NCI-H1436 (cell line): ENCODE results near the gene BNIP3.

Source experiments
- DNase-seq: peaks from one replicate; lab custom pipeline; 2025; lab: John Stamatoyannopoulos, UW

Gene BNIP3, protein sequence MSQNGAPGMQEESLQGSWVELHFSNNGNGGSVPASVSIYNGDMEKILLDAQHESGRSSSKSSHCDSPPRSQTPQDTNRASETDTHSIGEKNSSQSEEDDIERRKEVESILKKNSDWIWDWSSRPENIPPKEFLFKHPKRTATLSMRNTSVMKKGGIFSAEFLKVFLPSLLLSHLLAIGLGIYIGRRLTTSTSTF

DNA sequence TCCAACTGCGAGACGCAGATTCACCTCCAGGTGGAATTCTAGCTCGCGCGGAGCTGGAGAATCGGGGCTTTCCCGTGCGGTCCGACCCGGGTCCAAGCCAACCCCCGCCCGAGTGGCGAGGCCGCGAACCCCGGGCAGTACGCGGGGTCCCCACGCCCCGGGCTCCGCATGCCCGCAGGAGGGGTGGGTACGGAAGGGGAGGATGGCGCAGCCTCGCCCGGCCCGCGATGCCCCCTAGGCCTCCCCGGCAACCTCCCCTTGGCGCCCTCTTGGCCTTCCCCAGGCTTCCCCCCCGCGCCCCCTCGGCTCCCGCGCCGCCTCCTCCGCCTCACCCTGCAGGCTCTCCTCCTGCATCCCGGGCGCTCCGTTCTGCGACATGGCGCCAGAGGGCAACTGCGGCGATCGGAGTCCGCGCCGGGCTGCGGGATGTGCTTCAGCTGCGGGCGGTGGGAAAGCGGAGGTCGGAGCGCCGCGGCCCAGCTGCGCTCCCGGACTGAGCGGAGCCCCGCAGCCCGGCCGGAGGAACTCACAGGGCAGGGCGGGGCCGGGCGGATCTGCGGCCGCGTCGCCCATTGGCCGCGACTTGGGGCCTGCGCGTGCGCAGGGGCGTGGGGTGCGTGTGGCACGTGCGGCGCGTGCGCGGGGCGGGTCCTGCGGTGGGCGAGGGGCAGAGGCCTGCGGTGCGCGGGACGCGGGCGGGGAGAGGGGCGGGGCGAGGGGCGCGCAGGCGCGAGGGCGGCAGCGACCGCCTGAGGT is at the start of gene BNIP3:
Gene BNIP3, minus strand, starts transcription at position 495 of the 756 bp plus-strand sequence. Its CDS starts 117 bp downstream, at position 378.
- DNase-seq: peak; percentile 97

DNA sequence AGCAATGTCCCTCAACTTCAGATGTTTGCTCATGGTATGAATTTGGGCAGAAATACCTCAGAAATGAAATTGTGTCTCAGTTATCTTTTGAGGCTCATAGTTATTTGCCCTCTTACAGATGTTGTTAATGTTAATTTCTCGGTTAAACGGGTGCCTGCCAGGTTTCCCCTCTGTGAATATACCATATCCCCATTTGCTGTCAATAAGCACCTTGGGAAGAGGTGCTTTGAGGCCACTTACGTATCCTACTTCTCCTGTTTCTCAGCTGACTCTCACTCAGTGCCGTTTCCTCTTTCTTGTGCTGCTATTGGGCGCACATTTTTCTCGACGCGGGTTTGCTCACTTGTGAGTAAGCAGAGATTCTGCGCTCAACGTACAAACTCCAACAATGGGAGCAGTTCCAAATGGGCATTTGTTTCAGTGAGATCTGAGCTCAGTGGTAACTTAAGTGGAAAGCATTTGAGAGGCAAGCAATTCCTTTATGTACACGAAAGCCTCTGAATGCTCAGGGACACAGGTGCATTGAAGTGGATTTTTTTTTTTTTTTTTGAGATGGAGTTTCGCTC is 49.3 kb upstream of the BNIP3 start:
- DNase-seq: peak; percentile 58

- no peak for DNase-seq
Measured at GRCh38 chr10:132028706-132029105, 47.0 kb upstream of the BNIP3 start.

- no peak for DNase-seq
Measured at GRCh38 chr10:132027423-132027983, 45.8 kb upstream of the BNIP3 start.

GRCh38 chr10:132023092-132023811 is 41.5 kb upstream of the BNIP3 start:
- DNase-seq: peak; percentile 71

- DNase-seq: no peak
Measured at GRCh38 chr10:132022241-132022640, 40.5 kb upstream of the BNIP3 start.

DNA sequence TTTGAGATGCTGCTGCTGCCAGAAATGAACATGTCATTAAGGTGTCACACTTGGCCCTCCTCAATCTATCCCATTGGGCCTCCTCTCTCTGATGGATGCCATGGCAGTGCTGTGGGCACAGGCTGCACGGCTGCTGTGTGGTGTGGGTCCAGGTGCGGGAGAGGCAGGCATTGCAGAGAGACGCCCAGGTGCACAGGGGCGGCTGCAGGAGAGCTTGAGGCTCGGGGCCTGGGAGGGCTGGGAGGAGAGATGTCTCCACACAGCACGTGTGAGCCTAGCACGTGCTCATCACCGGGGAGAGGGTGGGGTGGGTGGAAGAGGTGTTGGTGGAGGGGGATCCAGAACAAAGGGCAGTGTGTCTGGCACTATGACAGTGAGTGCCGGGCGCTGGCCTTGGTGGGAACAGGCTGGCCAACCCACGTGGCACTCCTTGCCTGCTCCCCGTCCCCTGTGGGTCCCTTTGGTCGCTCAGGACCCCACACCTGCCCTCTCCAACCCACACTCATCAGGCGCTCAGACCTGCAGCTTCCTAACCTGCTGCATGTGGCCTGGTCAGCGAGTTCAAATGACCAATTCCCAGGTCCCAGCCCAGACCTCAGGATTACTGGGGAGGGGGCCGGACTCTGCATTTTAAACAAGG is 39.9 kb upstream of the BNIP3 start:
- no peak for DNase-seq

DNA sequence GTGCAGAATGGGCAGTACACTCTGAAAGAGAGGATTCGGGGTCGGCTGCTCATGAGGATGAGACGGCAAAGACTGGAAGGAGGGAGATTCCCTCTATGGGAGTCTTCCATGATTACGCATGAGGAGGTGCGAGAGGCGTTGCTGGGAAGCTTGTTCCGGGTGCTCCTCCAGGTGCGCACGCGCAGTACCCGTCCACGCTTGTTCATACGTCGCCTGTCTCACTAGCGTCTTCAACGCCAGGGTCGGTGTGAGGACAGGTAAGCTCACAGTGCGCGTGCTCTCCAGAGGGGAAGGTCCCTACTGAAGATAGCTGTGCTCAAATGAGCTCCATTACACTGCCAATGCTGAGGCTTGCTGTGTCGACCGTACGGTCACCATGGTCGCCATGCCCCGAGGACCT is 39.3 kb upstream of the BNIP3 start:
- no peak for DNase-seq

- no peak for DNase-seq
Measured at GRCh38 chr10:132020456-132020855, 38.7 kb upstream of the BNIP3 start.

GRCh38 chr10:132019366-132019765 is 37.6 kb upstream of the BNIP3 start:
- DNase-seq: no peak

DNA sequence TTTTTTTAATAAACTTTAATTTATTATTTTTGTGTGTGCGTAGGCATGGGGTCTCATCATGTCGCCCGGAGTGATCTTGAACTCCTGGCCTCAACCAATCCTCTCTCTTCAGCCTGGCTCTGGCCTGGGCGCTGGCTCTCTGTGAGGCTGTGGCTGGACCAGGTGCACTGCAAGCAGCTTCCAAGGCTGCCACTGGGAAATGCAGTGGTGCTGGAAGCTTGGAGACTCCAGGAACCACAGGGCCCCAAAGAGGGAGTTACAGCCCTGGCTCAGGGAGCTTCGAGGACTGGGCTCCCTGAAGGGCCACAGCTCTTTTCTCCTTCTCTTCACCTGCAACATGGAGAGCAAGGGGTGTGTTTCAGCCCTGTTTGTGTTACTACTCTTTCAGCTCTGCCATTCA is 36.7 kb upstream of the BNIP3 start:
- DNase-seq: no peak

DNA sequence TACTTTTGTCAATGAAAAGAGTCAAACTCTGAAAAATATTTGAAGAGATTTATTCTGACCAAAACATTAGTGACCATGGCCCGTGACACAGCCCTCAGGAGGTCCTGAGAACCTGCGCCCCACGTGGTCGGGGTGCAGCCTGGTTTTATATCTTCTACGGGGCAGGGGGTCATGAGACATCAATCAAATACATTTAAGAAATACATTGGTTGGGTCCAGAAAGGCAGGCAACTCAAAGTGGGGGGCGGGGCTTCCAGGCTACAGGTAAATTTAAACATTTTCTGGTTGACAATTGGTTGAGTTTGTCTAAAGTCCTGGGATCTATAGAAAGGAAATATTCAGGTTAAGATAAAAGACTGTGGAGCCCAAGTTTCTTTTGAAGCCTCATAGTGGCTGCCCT is 34.8 kb upstream of the BNIP3 start:
- DNase-seq: no peak

DNA sequence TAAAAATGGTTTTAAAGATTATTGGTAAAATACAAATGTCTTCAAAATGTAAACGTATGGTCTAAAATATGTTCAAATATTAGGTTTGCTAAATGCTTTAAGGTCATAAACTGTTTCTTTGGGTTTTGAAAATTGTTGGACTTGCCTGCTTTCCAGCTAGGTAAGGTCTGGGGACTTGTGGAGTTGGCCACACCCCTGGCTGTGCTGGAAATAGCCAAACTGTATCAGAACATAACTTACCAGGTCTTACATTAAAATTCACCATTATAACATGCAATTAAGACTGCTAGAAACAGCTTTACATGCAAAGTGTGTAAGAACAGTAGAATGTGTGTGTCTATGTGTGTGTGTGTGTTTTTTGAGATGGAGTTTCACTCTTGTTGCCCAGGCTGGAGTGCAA is 29.7 kb upstream of the BNIP3 start:
- no peak for DNase-seq

- DNase-seq: no peak
Measured at GRCh38 chr10:132011024-132011423, 29.3 kb upstream of the BNIP3 start.

DNA sequence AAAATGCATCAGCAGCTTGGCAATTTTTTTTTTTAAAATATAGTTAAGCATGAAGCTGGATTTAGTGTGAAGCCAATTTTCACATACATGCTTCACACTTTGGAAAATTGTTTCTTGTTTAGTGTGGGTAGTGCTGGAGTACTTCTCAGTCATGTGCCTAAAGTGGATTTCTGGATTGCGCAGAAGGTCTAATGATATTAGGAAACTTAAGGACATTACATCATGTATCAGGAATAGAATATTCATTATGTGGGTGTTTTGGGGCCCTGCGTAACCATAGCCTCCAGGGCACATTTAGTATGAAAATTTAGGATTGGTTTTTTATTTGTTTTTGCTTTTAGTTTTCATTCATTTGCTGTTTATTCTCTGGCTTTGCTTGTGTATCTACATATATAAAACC is 28.8 kb upstream of the BNIP3 start:
- no peak for DNase-seq

DNA sequence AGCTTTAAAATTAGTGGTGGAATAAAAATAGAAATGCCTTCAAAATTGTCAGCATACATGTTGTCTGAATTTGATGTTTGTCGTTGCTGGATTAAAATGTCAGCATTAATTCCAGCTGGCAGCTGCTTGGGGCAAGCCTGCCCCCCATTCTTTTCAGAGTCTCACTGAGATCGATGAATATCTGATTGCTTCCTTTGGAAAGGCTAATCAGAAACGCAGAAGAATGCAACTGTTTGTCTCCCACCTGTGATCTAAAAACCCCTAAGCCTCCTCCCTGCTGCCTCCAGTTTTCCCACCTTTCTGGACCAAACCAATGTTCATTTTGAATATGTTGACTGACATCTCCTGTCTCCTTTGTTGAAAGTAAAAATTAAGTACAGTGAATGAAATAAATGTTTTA is 27.9 kb upstream of the BNIP3 start:
- DNase-seq: no peak

DNA sequence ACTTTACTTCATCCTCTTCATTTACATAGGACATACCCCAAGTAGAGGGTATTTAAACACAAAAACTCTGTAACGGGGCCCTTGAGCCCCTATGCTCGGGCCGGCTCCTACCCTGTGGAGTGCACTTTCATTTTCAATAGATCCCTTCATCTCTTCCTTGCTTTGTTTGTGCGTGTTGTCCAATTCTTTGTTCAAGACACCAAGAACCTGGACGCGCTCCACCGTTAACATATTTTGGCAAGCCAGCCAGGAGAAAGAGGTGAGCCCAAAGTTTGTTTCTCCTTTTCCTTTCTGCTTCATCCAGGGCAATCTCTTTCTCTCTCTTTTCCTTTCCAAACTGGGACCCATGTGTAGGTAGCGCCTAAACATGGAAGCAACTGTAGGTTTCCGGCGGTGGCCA is 26.0 kb upstream of the BNIP3 start:
- DNase-seq: no peak

DNA sequence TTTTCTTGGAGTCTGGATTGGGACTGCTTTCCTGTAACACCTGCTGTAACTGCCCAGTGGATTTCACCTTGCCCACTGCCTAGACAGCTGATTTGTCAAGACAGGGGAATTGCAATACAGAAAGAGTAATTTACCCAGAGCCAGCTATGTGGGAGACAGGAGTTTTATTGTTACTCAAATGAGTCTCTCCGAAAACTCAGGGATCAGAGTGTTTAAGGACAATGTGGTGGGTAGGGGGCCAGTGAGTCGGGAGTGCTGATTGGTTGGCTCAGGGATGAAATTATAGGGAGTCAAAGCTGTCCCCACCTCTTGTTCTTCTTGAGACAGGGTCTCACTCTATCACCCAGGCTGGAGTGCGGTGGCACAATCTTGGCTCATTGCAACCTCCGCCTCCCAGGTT is 25.2 kb upstream of the BNIP3 start:
- DNase-seq: no peak

DNA sequence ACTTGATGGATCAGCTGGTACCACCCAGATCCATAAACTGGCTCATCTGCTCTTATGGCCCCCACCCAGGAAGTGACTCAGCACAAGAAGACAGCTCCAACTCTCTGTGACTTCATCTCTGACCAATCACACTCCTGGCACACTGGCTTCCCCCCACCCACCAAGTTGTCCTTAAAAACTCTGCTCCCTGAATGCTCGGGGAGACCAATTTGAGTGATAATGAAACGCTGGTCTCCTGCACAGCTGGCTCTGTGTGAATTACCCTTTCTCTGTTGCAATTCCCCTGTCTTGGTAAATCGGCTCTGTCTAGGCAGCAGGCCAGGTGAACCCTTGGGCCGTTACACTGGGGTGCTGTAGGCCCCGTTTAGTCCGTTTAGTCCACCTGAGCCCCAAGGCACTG is 23.4 kb upstream of the BNIP3 start:
- DNase-seq: no peak

DNA sequence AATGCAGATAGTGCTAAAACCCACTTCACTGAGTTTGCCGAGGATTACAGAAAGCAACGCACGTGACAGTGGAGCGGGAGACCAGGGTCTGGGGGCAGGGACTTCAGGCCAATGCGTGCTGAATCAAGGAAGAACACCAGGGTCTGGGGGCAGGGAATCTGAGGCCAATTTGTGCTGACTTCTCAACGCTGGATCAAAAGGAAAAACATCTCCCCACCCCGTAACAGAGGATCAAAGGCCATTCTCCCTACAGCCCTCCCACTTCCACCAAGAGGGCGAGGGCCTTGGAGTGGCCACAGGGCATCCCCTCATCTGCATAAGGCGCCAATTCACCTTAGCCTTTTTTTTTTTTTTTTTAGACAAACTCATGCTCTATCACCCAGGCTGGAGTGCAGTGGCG is 22.3 kb upstream of the BNIP3 start:
- DNase-seq: no peak

DNA sequence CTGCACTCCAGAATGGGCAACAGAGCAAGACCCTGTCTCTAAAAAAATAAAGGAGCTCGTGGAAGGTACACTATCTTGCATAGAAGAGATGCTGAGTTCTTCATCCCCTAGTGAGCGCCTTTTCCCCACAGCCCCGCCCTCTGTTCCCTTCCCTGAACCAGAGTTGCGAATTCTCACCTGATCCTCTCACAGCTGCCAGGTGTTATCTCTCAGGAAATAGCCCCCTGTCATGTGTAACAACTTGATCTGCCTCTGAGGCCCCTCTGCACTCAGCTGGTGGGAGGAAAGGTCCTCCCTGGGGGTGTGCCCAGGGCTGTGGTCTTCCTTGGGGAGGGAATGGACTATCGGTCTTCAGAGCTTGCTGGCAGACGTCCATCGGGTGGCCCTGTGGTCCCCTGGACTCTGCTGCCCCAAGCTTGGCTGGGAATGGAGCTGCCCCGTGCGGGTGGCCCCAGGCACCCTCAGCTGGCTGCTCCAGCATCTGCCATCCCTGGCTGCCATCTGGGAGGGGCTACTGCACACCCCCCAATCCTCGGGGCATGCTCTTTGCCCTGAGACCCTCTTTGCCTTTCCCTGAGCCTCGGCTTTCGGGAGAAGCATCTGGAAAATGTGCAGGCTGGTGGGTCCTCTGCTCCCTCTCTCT is 21.7 kb upstream of the BNIP3 start:
- no peak for DNase-seq

DNA sequence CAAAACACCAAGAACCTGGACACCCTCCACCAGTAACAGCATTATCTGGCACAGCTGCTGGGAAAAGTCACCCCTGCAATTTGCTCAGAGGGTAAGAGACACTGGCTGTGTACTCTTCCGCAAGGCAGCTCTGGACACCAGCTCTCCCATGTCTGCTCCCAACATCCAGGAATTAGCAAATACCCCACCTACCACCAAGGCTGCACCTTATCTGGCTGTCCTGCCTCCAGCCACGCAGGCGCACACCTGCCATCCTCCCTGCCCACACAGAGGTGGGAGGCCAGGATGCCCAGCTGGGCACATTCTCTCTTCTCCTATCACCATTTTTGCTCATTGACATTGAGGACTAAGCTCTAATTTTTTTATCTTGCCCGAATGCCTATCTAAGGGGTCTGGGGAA is 20.3 kb upstream of the BNIP3 start:
- DNase-seq: no peak
